Stimulated activated CD4-positive, alpha-beta T cell treated with anti-CD3 and anti-CD28 coated beads, Interleukin-4, amount 100 ng/mL, for 1 hour (primary cell): Measurements from ENCODE around the gene OR4C3.
"Not testable (repeated sequence)": the region's sequence is repeated elsewhere in the genome, so short reads cannot be mapped to it uniquely, and the experiment has no call there.

Experiments
- DNase-seq: peaks from one replicate; pipeline ENCODE4 v3.0.0-alpha.2; 2020

The OR4C3 gene

DNA sequence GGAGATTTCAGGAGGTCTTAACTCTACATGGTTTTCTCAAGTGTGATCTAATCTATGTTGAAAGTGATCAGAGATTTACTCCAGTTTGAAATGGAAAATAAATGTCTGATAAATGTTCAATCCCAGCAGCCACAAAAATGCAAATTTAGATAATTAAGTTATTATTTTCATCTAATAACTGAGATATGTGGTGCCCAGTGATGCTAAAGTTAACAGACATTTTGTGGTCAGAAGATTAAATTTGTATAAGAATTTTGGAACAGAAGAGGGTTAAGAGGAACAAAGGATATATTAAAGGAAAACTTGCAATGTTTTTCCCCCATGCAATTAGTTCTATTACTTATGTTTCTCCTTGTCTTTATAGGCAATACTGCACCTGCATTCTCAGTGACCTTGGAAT is at the start of gene OR4C3:
Gene OR4C3 (plus strand): TSS at position 301 of the 400 bp plus-strand sequence. CDS start 102 bp downstream, outside the sequence.
- not testable (repeated sequence) for DNase-seq

DNA sequence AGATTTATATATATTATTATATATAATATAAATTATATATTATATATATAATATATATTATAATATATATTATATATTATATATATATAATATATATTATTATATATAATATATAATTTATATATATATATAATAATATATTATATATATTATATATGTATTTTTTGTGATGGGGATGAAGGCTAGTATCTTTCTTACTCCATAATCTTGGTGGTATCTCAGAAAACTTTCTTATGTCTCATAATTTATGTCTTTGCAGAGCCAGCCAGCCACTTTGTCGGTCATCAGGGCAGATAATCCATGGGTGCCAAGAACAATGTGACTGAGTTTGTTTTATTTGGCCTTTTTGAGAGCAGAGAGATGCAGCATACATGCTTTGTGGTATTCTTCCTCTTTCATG is 18.8 kb upstream of the OR4C3 start, which contains the start of gene OR4S1:
Gene OR4S1 (plus strand): TSS at position 301 of the 400 bp plus-strand sequence. CDS start 0 bp downstream, at position 301.
- no peak for DNase-seq

DNA sequence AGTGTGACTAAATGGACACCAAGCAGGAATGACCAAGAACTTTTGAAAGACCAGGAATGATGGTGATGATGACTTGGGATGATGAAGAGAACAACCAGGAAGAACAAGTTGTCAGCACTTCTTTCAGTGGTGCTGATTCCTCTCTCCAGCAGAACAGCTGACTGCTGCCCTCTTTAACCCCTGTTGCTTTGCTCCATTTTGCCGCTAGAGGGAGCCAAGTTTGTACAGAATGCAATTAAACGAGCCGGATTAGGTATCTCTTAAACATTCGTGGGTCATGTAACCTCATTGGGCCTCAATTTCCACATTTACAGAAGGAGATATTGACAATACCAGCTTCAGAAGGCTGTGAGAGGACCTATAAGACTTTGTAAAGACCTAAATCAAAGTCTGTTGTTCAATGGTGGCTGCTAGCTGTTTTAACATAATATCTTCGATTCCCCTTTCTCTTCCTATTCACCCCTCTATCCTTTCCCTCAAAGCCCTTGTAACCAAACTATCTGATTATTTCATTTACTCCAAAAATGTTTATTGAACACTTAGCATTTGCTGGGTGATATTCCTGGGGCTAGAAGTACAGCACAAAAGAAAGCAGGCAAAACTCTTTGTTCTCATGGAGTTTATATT is 16.8 kb upstream of the OR4C3 start:
- peak; percentile 64 for DNase-seq

DNA sequence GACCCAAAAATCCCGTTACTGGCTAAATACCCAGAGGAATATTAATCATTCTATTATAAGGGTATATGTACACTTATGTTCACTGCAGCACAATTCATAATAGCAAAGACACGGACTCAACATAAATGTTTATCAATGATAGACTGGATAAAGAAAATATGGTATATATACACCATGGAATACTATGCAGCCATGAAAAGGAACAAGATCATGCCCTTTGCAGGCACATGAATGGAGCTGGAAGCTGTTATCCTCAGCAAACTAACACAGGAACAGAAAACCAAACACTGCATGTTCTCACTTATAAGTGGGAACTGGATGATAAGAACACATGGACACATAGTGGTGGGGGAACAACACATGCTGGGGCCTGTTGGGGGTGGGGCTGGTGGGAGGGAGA is 11.1 kb upstream of the OR4C3 start:
- not testable (repeated sequence) for DNase-seq

GRCh38 chr11:48319813-48320212 is 4.9 kb upstream of the OR4C3 start:
- not testable (repeated sequence) for DNase-seq

DNA sequence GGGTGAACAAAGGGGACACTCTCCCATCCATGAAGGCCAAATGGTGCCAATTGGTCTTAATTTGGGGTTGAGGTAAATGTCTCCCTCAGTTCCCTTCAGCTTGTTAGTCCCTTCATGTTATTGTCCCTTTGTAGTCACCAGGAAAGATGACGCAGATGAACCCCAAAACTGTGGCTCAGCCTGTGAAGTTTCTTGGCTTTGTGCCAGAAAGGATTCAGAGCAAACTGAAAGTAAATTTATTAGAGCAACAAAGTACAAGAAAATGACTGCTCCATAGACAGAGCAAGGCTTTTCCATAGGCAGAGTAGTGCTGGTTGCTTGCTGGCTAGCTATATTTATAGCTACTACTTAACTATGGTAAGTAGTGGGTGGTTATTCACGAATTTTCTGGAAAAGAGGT is 16.7 kb downstream of the OR4C3 start:
- no peak for DNase-seq

GRCh38 chr11:48342505-48342904 is 17.8 kb downstream of the OR4C3 start:
- DNase-seq: not testable (repeated sequence)

GRCh38 chr11:48346286-48346685 is 21.6 kb downstream of the OR4C3 start:
- not testable (repeated sequence) for DNase-seq

DNA sequence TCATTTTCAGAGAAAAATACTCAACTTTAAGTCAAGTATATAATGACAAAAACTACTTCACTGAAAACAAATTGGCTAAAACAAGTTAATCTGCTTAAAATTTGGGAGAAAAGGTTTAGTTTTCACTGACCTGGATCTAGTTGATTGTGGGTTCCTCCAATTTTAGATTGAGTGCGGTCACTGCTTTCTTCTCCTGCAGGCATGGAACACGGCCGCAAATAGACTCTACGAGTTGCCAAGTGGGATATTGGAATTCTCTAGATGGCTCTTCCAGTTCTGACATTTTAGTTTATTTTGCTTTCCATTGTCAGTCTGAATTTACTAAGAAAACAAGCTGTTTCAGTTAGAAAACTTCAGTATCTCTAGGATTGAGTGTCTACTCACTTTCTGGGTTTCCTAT is 29.3 kb downstream of the OR4C3 start:
- no peak for DNase-seq

DNA sequence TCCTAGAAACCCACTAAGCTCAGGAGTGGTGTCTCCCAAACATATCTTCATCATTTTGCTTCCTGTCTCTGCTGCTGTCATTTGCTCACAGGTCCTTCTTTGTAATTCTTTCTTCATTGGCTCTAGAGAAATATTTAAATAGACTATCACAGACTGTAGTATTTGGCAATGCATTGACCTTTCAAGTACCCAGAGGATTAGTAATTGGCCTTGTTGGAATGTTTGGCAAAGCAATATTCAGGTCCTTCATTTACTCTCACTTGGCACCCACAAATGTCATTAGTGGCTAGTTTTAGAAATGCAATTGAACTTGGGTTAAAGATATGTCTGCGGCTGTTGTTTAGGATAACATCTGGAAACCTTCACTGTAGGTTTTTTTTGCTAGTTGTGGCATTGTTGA is 30.0 kb downstream of the OR4C3 start:
- no peak for DNase-seq

GRCh38 chr11:48361289-48361688 is 36.6 kb downstream of the OR4C3 start:
- not testable (repeated sequence) for DNase-seq

DNA sequence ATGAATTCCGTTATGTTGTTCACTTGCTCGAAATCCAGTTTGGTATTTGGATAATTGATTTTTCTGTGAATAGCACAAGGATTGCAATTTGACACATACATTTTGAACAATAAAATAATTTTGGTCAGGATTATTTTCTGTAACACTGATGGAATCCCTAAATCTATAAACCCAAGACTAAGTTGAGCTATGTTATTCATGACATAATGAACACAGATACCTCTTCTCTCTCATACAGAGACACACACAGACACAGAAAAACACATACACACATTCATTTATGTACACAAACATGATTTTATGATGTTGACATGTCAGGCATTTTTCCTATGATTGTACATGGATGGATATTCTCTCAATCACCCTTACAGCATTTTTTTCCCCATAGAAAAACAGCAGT is 41.6 kb downstream of the OR4C3 start, which contains the start of gene OR4C5:
Gene OR4C5 (minus strand): TSS at position 101 of the 400 bp plus-strand sequence. CDS start 0 bp downstream, at position 101.
- no peak for DNase-seq
